ENCODE results near the gene PNMA8A.

Gene PNMA8A

GRCh38 chr19:46426506-46427162 lies 44.7 kb downstream of the PNMA8A start:
- DNase-seq = peak; percentile 80

DNA sequence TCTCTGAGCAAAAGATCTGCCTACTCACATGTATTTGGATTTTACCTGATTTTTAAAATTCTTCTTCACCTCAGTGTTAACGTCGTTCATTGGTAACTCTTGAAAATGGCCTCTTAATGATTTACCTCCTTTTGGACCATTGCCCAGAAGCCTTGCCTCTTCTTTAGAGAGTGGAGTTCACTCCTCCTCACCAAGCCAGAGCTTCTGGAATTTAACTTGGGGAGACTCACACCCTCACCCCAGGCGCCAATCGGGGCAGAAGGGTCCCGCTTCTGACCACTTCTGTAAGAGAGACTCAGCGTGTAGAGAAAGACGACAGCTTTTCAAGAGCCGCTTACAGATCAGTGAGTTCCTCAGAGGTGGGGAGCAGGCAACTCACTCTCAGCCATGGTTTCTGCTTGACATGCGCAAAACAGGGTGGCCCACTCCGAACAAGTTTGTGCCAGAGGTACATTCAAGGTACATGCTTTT lies 45.3 kb downstream of the PNMA8A start:
- no peak for DNase-seq

DNA sequence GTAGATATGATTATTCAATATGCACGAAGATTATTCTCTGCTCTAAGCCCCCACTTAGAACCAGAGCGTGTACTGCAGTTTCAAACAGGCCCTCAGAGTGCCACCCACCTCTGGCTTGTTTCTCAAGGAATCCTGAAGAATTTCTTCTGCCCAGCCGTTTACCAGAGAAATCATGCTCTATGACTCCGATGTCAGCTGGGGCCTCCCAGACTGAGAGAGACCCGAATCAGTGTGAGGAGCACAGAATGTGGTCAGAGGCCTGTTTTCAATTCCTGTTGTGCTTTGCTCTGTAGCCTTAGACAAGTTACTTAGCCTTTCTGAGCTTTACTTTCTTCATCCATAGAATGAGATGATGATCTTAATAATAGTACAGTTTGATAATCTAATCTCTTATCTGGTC lies 48.2 kb downstream of the PNMA8A start:
- DNase-seq = no peak

- DNase-seq = no peak
Measured at GRCh38 chr19:46422344-46422743, 49.0 kb downstream of the PNMA8A start.

- DNase-seq = no peak
Measured at GRCh38 chr19:46420056-46420455, 51.3 kb downstream of the PNMA8A start.

Measured in midbrain (tissue), 1 donor.